WI38 (cell line): ENCODE data around the gene MYCN.

Experiments
- H3K4me3 ChIP-seq: 2 replicates; pipeline ENCODE4 v1.5.1; 2011; ENCODE audit warnings: low read depth, mild to moderate bottlenecking, control low read depth, low read length
- TF ChIP-seq, protein P1 (sequence below): IDR thresholded peaks from 2 replicates; pipeline ENCODE4 v1.5.1; 2012; ENCODE audit warnings: low read depth, mild to moderate bottlenecking, control low read depth, low read length

Gene MYCN

DNA sequence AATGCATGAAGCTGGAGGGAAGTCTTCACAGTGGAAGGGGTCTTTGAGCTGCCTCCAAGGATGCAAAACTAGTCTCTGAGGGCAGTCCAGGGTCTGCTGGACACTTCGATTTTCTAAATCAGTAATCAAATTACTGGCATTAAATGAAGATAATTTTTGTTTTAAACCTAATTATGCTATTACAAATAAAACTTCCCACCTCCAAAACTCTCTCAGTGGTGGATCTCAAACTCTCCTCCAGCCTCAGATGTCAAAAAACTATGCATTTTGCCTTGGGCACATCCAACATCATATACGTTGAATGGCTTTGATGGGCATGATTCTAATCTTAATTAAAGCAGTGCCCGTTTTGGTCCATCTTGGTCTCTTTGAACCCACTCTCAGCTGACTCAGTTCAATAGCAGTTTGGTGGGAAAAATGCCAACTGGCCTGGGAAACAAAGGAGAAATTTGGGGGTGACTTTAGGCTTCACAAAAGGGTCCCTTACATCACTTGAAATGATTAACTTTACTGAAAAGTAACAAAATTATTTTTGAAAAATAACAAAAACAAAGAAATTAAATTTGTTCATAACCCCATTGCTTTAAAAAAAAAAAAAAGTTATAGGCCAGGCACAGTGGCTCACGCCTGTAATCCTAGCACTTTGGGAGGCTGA, 5.9 kb upstream of the MYCN start:
- no peak overlapping the region for H3K4me3 ChIP-seq
- TF ChIP-seq, protein P1, sequence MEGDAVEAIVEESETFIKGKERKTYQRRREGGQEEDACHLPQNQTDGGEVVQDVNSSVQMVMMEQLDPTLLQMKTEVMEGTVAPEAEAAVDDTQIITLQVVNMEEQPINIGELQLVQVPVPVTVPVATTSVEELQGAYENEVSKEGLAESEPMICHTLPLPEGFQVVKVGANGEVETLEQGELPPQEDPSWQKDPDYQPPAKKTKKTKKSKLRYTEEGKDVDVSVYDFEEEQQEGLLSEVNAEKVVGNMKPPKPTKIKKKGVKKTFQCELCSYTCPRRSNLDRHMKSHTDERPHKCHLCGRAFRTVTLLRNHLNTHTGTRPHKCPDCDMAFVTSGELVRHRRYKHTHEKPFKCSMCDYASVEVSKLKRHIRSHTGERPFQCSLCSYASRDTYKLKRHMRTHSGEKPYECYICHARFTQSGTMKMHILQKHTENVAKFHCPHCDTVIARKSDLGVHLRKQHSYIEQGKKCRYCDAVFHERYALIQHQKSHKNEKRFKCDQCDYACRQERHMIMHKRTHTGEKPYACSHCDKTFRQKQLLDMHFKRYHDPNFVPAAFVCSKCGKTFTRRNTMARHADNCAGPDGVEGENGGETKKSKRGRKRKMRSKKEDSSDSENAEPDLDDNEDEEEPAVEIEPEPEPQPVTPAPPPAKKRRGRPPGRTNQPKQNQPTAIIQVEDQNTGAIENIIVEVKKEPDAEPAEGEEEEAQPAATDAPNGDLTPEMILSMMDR = no peak

DNA sequence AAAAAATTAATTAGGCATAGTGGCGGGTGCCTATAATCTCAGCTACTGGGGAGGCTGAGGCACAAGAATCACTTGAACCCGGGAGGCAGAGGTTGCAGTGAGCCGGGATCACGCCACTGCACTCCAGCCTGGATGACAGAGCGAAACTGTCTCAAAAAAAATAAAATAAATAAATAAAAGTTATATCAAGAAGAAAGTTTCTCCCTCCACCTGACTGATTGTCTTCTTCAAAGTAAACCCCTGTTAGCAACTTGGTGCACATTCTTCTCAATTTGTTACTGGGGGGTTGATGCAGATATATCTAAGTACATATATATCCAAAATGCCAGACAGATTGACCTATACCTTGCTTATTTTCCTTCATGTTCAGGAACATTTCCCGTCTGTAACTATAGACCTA, 5.2 kb upstream of the MYCN start:
- TF ChIP-seq, protein P1 = no peak
- no peak overlapping the region for H3K4me3 ChIP-seq

DNA sequence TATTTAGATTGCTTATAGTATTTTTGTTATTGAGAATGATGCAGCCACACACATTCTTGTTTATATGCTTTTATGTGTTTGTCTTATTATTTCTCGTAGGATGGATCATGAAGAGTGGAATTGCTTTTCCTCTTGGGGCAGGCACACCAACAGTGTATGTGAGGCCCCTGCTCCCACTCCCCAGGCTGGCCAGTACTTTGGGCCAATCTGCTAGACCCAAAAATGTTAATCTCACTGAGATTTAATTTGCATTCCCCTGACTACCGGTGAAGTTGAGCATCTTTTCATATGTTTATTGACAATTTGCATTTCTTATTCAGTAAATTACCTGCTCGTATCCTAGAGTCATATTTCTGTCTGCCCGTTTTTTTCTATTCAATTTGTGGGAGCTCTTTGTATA, 4.7 kb upstream of the MYCN start:
- no peak overlapping the region for H3K4me3 ChIP-seq
- TF ChIP-seq, protein P1 = no peak

DNA sequence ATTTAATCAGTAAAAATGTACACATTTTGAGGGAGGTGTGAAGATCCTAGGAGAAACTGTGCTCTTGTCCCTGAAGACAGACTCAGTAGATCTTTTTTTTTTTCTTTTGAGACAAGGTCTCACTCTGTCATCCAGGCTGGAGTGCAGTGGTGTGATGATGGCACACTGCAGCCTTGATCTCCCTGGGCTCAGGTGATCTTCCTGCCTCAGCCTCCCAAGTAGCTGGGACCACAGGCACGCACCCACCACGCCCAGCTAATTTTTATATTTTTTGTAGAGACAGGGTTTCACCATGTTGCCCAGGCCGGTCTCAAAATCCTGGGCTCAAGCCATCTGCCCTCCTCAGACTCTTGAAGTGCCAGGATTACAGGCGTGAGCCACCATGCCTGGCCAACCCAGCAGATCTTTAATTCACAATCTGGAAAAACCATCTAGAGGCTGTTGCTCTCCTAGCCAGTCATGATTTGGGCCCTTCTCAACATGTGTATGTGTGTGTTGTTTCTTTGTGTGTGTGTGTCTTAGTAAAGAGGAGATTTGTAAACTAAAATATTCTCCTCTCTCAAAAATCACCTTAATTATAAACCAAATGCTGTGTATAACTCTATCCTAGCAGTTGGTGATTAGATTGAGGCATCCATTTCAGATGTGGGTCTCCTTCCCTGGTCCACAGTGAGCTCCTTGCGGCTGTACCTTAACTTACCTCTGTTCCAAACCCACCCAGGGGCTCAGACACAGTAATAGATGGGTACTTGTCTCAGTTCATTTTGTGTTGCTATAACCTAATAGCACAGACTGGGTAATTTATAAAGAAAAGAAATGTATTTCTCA, 3.9 kb upstream of the MYCN start:
- TF ChIP-seq, protein P1 = no peak

DNA sequence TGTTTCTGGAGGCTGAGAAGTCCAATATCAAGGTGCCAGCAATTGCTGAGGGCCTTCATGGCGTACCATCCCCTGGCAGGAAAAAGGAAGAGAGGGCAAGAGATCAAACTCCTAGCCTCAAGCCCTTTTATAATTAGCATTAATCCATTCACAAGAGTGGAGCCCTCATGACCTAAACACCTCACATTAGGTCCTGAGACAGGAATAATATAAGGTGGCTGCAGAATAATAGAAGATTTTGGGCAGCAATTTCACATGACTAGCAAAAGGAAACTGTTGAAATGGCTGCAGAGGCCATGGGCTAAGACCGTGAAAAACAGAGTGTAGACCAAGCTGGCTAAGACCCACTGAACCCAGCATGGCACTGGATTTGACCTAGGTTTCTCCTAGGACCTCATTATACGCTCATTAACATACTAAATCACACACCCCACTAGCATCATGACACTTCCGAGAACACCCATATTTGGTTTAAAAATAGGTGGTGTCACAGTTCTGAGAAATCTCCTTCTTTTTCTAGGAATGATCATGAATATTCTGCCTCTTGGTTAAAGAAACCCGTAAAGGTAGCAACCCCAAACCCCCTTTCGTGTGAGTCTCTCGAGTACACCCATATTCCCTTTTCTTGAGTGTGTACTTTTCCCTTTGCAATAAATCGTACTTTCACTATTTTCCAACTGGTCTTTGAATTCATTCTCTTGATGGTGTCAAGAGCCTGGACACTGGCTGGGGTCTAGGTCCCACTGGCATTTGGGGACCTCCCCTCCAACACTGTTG, 3.1 kb upstream of the MYCN start:
- TF ChIP-seq, protein P1 = no peak
- no peak overlapping the region for H3K4me3 ChIP-seq

More for the DNA sequence above, 3.9 kb upstream of the MYCN start:
- no peak overlapping the region for H3K4me3 ChIP-seq

DNA sequence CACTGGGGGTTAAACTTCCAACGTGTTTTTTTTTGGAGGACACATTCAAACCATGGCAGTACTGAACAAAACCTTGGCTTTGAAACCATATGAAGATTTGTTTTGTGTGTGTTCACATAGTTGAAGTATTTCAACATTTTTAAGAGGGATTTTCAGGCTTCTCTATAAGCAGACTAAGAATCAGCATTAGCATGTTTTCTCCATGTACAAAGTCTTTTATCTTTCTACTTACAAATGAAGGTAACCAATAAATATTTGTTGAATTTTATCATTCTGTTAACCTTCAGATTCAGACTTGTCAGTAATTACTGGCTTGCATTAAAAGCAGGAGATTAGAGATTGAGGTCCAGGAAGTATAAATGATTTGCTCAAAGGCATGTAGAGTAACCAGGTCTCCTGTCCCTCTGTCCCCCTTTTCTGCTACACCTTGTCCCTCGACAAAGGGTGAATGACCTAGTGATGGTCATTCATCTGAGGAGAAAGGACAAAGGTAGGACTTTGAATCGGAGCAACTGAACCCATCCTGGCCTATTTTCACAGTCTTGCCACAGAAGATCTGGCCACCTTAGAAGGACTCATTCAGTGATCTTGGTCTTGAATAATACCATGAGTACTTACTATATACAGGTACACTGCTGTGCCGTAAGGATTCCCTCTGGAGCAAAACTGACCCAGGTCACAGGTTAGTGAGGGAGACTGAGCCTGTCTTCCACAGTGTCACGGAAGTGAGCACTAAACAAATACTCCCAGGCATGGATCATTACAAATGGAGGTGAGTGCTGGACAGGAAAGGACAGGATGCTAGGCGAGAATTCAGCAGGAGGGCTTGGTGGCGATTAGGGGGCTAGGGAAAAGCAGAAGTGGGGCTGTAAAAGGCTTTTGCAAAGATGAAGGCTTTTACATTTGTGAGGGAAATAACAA, 2.2 kb upstream of the MYCN start:
- TF ChIP-seq, protein P1 = no peak
- no peak overlapping the region for H3K4me3 ChIP-seq
